Upper lobe of left lung (tissue), 6 donors: Measurements from ENCODE around the gene SPRTN. TPM values are rescaled to one million over a fixed set of nuclear protein-coding genes. Genes with fewer than 3 reads are reported as not detected.

ENCODE experiments used
- ATAC-seq, 2 donors: fragments of 200-7000 bp; cut with Tn5 transposase; one replicate each; pipeline ENCODE4 v1.9.1; 2022; ENCODE audit warnings: mild to moderate bottlenecking in 2 of 2, moderate library complexity in 2 of 2; ENCODE audit not compliant: low FRiP score in 2 of 2
- DNase-seq, 2 donors: peaks; one replicate each; pipeline ENCODE4 v3.0.0-alpha.2; 2019 to 2020
- H3K27ac ChIP-seq, 4 donors: fragments of 200-600 bp; sonication (generic); one replicate each; pipeline ENCODE4 v1.5.1; 2016 to 2019
- H3K27me3 ChIP-seq, 4 donors: fragments of 200-600 bp; sonication (generic); one replicate each; pipeline ENCODE4 v1.5.1; 2017 to 2019
- H3K36me3 ChIP-seq, 4 donors: fragments of 200-600 bp; sonication (generic); one replicate each; pipeline ENCODE4 v1.5.1; 2016 to 2019
- H3K4me1 ChIP-seq, 4 donors: fragments of 200-600 bp; sonication (generic); one replicate each; pipeline ENCODE4 v1.5.1; 2018 to 2019
- H3K4me3 ChIP-seq, 4 donors: fragments of 200-600 bp; sonication (generic); one replicate each; pipeline ENCODE4 v1.5.1; 2017 to 2019; ENCODE audit warnings: mild to moderate bottlenecking in 2 of 4, moderate library complexity in 1 of 4
- H3K9me3 ChIP-seq, 4 donors: fragments of 200-600 bp; sonication (generic); one replicate each; pipeline ENCODE4 v1.5.1; 2018 to 2019
- CTCF ChIP-seq, 6 experiments: fragments of 450-650 bp in 4 of 6; fragments of 200-600 bp in 2 of 6; sonication (generic) in 2 of 6; IDR thresholded peaks; one replicate each; pipeline ENCODE4 v1.5.1; 2016 to 2019; ENCODE audit warnings: antibody characterized with exemption in 6 of 6
- EP300 ChIP-seq, 4 donors: sonication (generic); formaldehyde crosslinking; IDR thresholded peaks; one replicate each; pipeline ENCODE4 v1.5.1; 2017; ENCODE audit warnings: antibody characterized with exemption in 4 of 4, control low read depth in 2 of 4
- POLR2A ChIP-seq, 4 donors: fragments of 450-650 bp; IDR thresholded peaks; one replicate each; pipeline ENCODE4 v1.5.1; 2016 to 2017; ENCODE audit warnings: antibody characterized with exemption in 4 of 4, mild to moderate bottlenecking in 2 of 4
- POLR2AphosphoS5 ChIP-seq, 2 donors: sonication (generic); formaldehyde crosslinking; IDR thresholded peaks; one replicate each; pipeline ENCODE4 v1.5.1; 2017; ENCODE audit warnings: antibody characterized with exemption in 2 of 2
- WGBS, 2 donors: methylation state at CpG; one replicate each; pipeline ENCODE4 v1.1.5; 2017 to 2018; 5-methylcytosine and 5-hydroxymethylcytosine counted together
- total RNA-seq, 6 donors: library from RNA; depleted of rRNA in 4 of 6; stranded (reverse); fragments of >200 nt in 4 of 6; gene quantifications; one replicate each; pipeline versions ENCODE4 v1.1.0 to v1.2.1, GENCODE V29; 2016 to 2021
- donor health status: DM: no; HTN: no; CAD: no; lungs with moderate emphysema.
- donor health status: DM: no; HTN: yes; CAD: no; lungs with severe emphysema.

Gene SPRTN
- total RNA-seq, 6 donors from 2014 or later: 8.8 to 30.9 (median 17.2) TPM

- DNase-seq (no peak), ATAC-seq (no peak)
- Histone ChIP-seq H3K36me3 (no peaks in the 10 kb centered on the region), H3K4me3 (no peak overlapping the region), H3K4me1 (peaks cover 0 to 3% (median 2%) of the 10 kb centered on the region in 4 donors), H3K27ac (no peak overlapping the region), H3K9me3 (no peaks in the 10 kb centered on the region), H3K27me3 (no peaks in the 10 kb centered on the region)
- TF ChIP-seq EP300 (IDR thresholded peaks at IDR 0.05): no peak
- no peak for TF ChIP-seq POLR2A (IDR thresholded peaks at IDR 0.05)
- no peak for TF ChIP-seq CTCF (IDR thresholded peaks at IDR 0.05)
- TF ChIP-seq POLR2AphosphoS5 (IDR thresholded peaks at IDR 0.05): no peak
- 89 to 92% methylated on average over 4 of the region's 4 CpGs for WGBS, 2 donors
Observed at GRCh38 chr1:231376101-231376500, 38.0 kb downstream of the SPRTN start.

DNA sequence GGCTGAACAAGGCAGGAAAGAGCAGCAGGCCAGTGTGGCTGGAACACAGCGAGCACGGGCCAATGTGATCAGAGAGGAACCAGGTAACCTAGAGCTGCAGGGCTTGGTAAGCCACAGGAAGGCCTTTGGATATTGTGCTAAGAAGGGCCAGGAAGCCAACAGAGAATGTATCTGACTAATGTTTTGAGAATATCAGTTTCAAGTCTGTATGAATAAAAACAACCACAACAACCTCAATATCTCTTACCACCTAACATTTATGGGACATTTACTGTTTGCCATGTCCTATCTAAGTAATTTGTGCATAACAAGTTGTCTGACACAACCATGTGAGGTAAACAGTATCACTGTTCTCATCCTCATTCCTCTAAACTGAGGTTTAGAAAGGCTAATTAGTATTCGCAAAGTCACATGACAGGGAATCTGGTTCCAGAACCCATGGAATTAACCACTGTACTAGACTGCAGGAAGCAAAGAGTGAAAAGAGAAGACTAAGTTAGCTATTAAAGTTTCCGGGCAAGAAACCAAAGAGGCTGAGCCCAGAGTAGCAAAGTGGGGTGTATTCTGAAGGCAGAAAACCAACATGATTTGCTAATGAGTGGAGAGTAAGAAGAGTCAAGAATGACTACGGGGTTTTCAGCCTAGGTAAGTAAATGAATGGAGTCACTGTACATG lies 38.9 kb downstream of the SPRTN start:
- no peak overlapping the region for H3K4me3 ChIP-seq
- no peak overlapping the region for H3K27ac ChIP-seq
- H3K27me3 ChIP-seq: no peaks in the 10 kb centered on the region
- H3K36me3 ChIP-seq: no peaks in the 10 kb centered on the region
- H3K9me3 ChIP-seq: no peaks in the 10 kb centered on the region
- peaks cover 0 to 6% (median 2%) of the 10 kb centered on the region in 4 donors for H3K4me1 ChIP-seq
- TF ChIP-seq EP300 (IDR thresholded peaks at IDR 0.05) (no peak), CTCF (IDR thresholded peaks at IDR 0.05) (no peak), POLR2AphosphoS5 (IDR thresholded peaks at IDR 0.05) (no peak), POLR2A (IDR thresholded peaks at IDR 0.05) (no peak)
- no peak for DNase-seq
- ATAC-seq: peak in 1 of 2 donors; percentile 28
- WGBS, 2 donors: 69 to 75% methylated on average over 5 of the region's 5 CpGs

DNA sequence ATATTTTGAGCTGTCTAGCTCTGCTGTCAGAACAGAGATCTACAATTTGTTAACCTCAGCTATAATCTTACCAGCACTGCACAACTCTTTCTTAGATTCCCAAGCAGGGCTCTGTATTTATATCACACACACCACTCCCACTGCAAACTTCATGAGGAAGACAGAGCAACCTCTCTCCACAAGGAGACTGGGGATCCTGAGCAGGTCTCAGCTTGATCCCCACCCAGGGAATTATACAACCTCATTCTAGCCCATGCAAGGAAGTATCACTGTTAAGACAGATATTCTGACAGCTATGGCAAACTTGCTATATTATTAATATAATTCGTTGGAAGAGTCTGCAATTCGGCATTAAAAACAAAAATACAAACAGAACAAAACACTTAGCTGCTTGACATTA lies 43.6 kb downstream of the SPRTN start:
- Histone ChIP-seq H3K36me3 (no peaks in the 10 kb centered on the region), H3K4me1 (peaks cover 0 to 18% (median 8%) of the 10 kb centered on the region in 4 donors), H3K4me3 (no peak overlapping the region), H3K27ac (no peak overlapping the region), H3K9me3 (no peaks in the 10 kb centered on the region), H3K27me3 (no peaks in the 10 kb centered on the region)
- no peak for DNase-seq
- TF ChIP-seq CTCF (IDR thresholded peaks at IDR 0.05) (no peak), EP300 (IDR thresholded peaks at IDR 0.05) (no peak), POLR2AphosphoS5 (IDR thresholded peaks at IDR 0.05) (no peak)
- no peak for ATAC-seq
- 54 to 70% methylated on average over 2 of the region's 2 CpGs for WGBS, 2 donors

DNA sequence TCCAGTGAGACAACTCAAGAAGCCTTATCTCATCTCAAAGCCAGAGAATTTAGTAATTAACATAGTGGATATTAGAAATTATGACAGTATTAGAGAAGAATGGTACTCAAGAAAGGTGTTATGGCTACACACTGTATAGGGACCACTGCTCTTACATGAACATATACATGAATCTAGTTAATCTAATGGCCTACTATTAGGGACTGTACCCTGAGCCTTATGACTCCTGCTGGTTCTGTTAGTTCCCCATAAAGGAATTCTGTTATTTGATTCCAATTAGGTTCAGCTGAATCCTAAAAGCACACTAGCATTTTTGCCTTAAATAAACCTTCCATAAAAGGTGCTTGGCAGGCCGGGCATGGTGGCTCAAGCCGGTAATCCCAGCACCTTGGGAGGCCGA lies 44.3 kb downstream of the SPRTN start:
- 85 to 100% methylated on average over 3 of the region's 3 CpGs for WGBS, 2 donors
- H3K4me3 ChIP-seq: no peak overlapping the region
- ATAC-seq (no peak), DNase-seq (no peak)
- H3K27me3 ChIP-seq: no peaks in the 10 kb centered on the region
- no peak for TF ChIP-seq POLR2AphosphoS5 (IDR thresholded peaks at IDR 0.05)
- no peak for TF ChIP-seq CTCF (IDR thresholded peaks at IDR 0.05)
- TF ChIP-seq EP300 (IDR thresholded peaks at IDR 0.05): no peak
- no peak for TF ChIP-seq POLR2A (IDR thresholded peaks at IDR 0.05)
- no peak overlapping the region for H3K27ac ChIP-seq
- H3K9me3 ChIP-seq: no peaks in the 10 kb centered on the region
- no peaks in the 10 kb centered on the region for H3K36me3 ChIP-seq
- peaks cover 0 to 15% (median 8%) of the 10 kb centered on the region in 4 donors for H3K4me1 ChIP-seq
